ENCODE results near the gene PRM1. TPM values are rescaled to one million over a fixed set of nuclear protein-coding genes. Genes with fewer than 3 reads are reported as not detected.

PRM1 gene
- total RNA-seq, 4 donors from 2014 or later: not detected

- Histone ChIP-seq H3K36me3 (no peaks in the 10 kb centered on the region), H3K9me3 (no peaks in the 10 kb centered on the region), H3K4me3 (no peak overlapping the region), H3K4me1 (peaks cover 0 to 2% (median 0%) of the 10 kb centered on the region in 3 donors), H3K27me3 (peaks cover 0 to 33% (median 0%) of the 10 kb centered on the region in 4 donors), H3K27ac (no peak overlapping the region)
- DNase-seq: no peak
- TF ChIP-seq POLR2A (IDR thresholded peaks at IDR 0.05): no peak
- 83 to 84% methylated on average over 10 of the region's 10 CpGs for WGBS, 2 donors
- intact Hi-C loops (cut with DNase I): no loop called here
Observed at GRCh38 chr16:11239644-11240632, 41.2 kb downstream of the PRM1 start.

GRCh38 chr16:11238272-11239202, 42.6 kb downstream of the PRM1 start:
- Histone ChIP-seq H3K27me3 (peaks cover 0 to 22% (median 0%) of the 10 kb centered on the region in 4 donors), H3K4me1 (peaks cover 0 to 2% (median 0%) of the 10 kb centered on the region in 3 donors), H3K27ac (no peak overlapping the region), H3K4me3 (no peak overlapping the region), H3K36me3 (no peaks in the 10 kb centered on the region), H3K9me3 (no peaks in the 10 kb centered on the region)
- intact Hi-C loops (cut with DNase I): no loop called here
- WGBS, 2 donors: 89 to 94% methylated on average over 12 to 14 of the region's 15 CpGs
- no peak for TF ChIP-seq CTCF (IDR thresholded peaks at IDR 0.05)
- no peak for DNase-seq

DNA sequence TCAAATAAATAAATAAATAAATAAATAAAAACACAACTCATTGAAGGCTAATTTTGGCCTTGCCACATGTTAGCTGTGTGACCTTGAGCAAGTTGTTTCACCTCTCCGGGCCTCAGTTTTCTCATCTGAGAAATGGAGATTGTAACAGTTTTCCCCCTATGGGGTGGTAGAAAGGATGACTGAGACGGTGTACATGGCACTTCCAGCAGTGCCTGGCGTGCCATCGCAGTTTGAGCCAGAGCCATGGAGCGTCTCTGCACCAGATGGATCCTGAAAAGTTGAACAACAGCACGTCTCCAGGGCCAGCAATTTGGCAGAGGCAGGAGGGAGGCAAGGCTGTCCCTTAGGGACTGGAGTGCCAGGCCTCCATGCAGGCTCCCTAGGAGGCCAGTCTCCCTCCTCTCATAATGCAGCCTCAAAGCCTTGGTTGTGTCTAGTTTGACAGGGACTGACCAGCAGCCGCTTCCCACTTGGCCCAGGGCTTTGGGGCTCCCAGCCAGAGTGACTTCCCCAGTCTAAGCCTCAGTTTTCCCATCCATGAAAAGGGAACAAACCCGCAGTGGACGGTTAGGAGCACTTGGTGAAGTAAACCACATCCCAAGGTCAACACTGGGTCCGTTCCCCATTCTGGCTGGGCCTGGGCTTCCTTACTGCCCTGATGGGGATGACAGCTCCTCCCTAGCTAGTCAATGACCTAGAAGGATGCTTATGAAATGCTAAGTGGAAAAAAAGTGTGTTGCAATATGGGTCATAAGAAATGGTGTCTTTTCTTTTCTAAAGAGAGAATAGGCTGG, 44.5 kb downstream of the PRM1 start:
- Histone ChIP-seq H3K27ac (no peak overlapping the region), H3K9me3 (no peaks in the 10 kb centered on the region), H3K4me1 (peaks cover 0 to 8% (median 2%) of the 10 kb centered on the region in 3 donors), H3K27me3 (peaks cover 0 to 24% (median 0%) of the 10 kb centered on the region in 4 donors), H3K4me3 (no peak overlapping the region), H3K36me3 (no peaks in the 10 kb centered on the region)
- TF ChIP-seq POLR2A (IDR thresholded peaks at IDR 0.05): no peak
- TF ChIP-seq CTCF (IDR thresholded peaks at IDR 0.05): no peak
- WGBS, 2 donors: 90 to 100% methylated on average over 4 of the region's 10 CpGs
- DNase-seq: no peak
- intact Hi-C loops (cut with DNase I): no loop called here

DNA sequence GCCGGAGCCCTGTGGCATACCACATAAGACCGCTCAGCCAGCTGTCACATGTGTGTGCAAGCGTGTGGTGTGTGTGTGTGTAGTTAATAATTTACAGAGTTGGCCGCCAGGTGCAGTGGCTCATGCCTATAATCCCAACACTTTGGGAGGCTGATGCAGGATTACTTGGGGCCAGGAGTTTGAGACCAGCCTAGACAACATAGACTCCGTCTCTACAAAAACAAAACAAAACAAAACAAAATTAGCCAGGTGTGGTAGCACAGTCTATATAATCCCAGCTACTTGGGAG, 45.5 kb downstream of the PRM1 start:
- intact Hi-C loops (cut with DNase I): no loop called here
- no peak overlapping the region for H3K27ac ChIP-seq
- peaks cover 0 to 8% (median 1%) of the 10 kb centered on the region in 3 donors for H3K4me1 ChIP-seq
- H3K9me3 ChIP-seq: no peaks in the 10 kb centered on the region
- no peak for TF ChIP-seq POLR2A (IDR thresholded peaks at IDR 0.05)
- no peak for TF ChIP-seq CTCF (IDR thresholded peaks at IDR 0.05)
- H3K36me3 ChIP-seq: no peaks in the 10 kb centered on the region
- peaks cover 0 to 28% (median 0%) of the 10 kb centered on the region in 4 donors for H3K27me3 ChIP-seq
- H3K4me3 ChIP-seq: no peak overlapping the region
- DNase-seq: no peak
- WGBS, 2 donors: 63 to 85% methylated on average over 4 to 5 of the region's 5 CpGs
